NT2/D1 (cell line): ENCODE data around the gene SIL1.
"Not testable (repeated sequence)": the region's sequence is repeated elsewhere in the genome, so short reads cannot be mapped to it uniquely, and the experiment has no call there.

Source experiments
- SUZ12 ChIP-seq: IDR thresholded peaks from 2 replicates; pipeline ENCODE4 v1.6.1; 2011; ENCODE audit not compliant: insufficient read length, insufficient read depth; ENCODE audit errors: extremely low read depth
- YY1 ChIP-seq: IDR thresholded peaks from 2 replicates; pipeline ENCODE4 v1.6.1; 2011; ENCODE audit not compliant: insufficient read length, insufficient read depth
- ZNF274 ChIP-seq: IDR thresholded peaks from 2 replicates; pipeline ENCODE4 v1.6.1; 2011; ENCODE audit warnings: mild to moderate bottlenecking, low read depth, low read length

GRCh38 chr5:139191954-139192353, 6.2 kb downstream of the SIL1 start:
- TF ChIP-seq ZNF274, YY1, SUZ12: not testable (repeated sequence)
